ENCODE data around the gene MGST2.
"Not testable (repeated sequence)": the region's sequence is repeated elsewhere in the genome, so short reads cannot be mapped to it uniquely, and the experiment has no call there.

MGST2 gene

GRCh38 chr4:139633195-139633594, 32.4 kb upstream of the MGST2 start:
- H3K27ac ChIP-seq, result no peak overlapping the region
- no peak for TF ChIP-seq CTCF (conservative IDR thresholded peaks at IDR 0.05; ENCODE audit: low read depth)
- ChIA-PET CTCF (interaction anchor here (0.6 to 1.8 kb wide), 4 partner anchors 13 to 41 kb away, joined by 3 to 9 read pairs (median 3); no protein-coding TSS in a partner anchor), POLR2A (ENCODE audit: low non-redundant PET) (no interaction called here)
- DNase-seq (ENCODE audit: low spot score), result no peak

GRCh38 chr4:139633661-139634060, 32.0 kb upstream of the MGST2 start:
- POLR2A ChIA-PET (ENCODE audit: low non-redundant PET), result no interaction called here
- peak; percentile 54 for TF ChIP-seq CTCF (conservative IDR thresholded peaks at IDR 0.05; ENCODE audit: low read depth)
- CTCF ChIA-PET, result interaction anchor here (0.6 to 1.8 kb wide), 4 partner anchors 14 to 40 kb away, joined by 3 to 9 read pairs (median 3); no protein-coding TSS in a partner anchor
- DNase-seq (ENCODE audit: low spot score), result no peak
- H3K27ac ChIP-seq, result no peak overlapping the region

GRCh38 chr4:139635966-139636365, 29.7 kb upstream of the MGST2 start:
- CTCF ChIA-PET, result no interaction called here
- TF ChIP-seq CTCF (conservative IDR thresholded peaks at IDR 0.05; ENCODE audit: low read depth), result no peak
- POLR2A ChIA-PET (ENCODE audit: low non-redundant PET), result no interaction called here
- no peak for DNase-seq (ENCODE audit: low spot score)
- no peak overlapping the region for H3K27ac ChIP-seq

GRCh38 chr4:139638306-139638705, 27.3 kb upstream of the MGST2 start:
- DNase-seq (ENCODE audit: low spot score); H3K27ac ChIP-seq; POLR2A ChIA-PET (ENCODE audit: low non-redundant PET): not testable (repeated sequence)
- CTCF ChIA-PET, result interaction anchor here (0.6 kb wide), 1 partner anchor 8 kb away, joined by 3 read pairs; no protein-coding TSS in a partner anchor

- TF ChIP-seq CTCF (conservative IDR thresholded peaks at IDR 0.05; ENCODE audit: low read depth), result no peak
- DNase-seq (ENCODE audit: low spot score), result no peak
- ChIA-PET POLR2A (ENCODE audit: low non-redundant PET) (no interaction called here), CTCF (no interaction called here)
- no peak overlapping the region for H3K27ac ChIP-seq
These were observed 26.0 kb upstream of the MGST2 start for GRCh38 chr4:139639654-139640053.

DNA sequence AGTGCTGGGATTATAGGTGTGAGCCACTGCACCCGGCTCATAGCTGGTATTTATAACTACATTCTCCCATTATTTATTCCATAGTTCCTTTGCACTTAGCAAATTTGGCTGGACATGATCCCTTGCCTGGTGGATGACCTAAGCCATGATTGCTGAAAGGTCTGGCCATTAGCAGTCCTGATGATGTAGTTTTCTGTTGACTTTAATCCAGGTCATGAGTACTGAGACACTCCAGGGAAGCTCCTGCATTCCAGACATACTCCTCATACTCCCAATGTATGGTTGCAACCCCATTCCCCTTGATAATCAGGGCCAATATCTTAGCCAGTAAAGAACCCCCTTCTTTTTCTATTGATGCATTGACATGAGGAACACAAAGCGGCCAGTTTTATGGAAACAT, 24.4 kb upstream of the MGST2 start:
- ChIA-PET POLR2A (ENCODE audit: low non-redundant PET) (no interaction called here), CTCF (interaction anchor here (0.6 to 1.1 kb wide), 2 partner anchors 16 to 969 kb away, joined by 4 to 7 read pairs; no protein-coding TSS in a partner anchor)
- no peak for TF ChIP-seq CTCF (conservative IDR thresholded peaks at IDR 0.05; ENCODE audit: low read depth)
- no peak overlapping the region; the same call in 1 of the 2 replicates for H3K27ac ChIP-seq
- DNase-seq (ENCODE audit: low spot score), result peak; percentile 40

- CTCF ChIA-PET, result interaction anchor here (1.0 to 1.7 kb wide), 2 partner anchors 9 to 23 kb away, joined by 4 to 7 read pairs; no protein-coding TSS in a partner anchor
- H3K27ac ChIP-seq, result no peak overlapping the region
- no peak for DNase-seq (ENCODE audit: low spot score)
- POLR2A ChIA-PET (ENCODE audit: low non-redundant PET), result no interaction called here
- no peak for TF ChIP-seq CTCF (conservative IDR thresholded peaks at IDR 0.05; ENCODE audit: low read depth)
These were observed 23.3 kb upstream of the MGST2 start for GRCh38 chr4:139642364-139642763.
